ENCODE data around the gene CHRNB2. TPM values are rescaled to one million over a fixed set of nuclear protein-coding genes. Genes with fewer than 3 reads are reported as not detected.

CHRNB2 gene
- total RNA-seq, 1 donor from 2014 or later = not detected

DNA sequence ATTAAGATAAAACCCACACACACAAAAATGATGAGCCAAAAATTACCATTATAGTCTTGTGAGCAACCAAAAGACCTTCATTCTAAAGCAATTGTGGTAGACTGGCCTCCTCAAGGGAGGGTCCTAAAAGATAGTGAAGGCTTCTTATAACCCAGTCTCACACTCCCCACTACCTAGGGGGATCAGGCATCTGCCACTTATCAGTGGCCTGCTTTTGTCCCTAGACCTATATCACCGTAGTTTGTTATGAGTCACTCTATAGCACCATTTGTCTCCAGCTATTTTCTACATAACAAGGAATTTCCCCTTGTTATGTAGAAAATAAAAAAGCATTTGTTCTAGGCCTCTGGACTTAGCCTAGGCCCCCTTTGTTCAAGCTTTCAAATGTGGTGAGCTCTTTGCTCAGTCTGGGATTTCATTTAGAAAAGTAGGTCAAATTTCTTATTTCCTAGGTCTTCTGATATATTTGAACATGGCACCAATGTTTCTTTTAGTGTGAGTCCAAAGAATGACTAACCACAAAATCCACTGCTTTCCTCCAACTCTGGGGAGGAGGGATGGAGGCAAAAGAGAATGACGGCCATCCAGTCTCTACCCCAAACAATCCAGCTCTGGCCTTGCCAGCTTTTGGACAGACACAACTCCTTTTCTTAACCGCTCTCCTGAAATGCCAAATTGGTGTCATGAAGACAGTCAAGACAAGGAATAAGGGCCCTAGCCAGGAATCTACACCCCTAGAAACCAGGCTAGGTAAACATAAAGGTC is 31.5 kb downstream of the CHRNB2 start:
- TF ChIP-seq, protein P1, sequence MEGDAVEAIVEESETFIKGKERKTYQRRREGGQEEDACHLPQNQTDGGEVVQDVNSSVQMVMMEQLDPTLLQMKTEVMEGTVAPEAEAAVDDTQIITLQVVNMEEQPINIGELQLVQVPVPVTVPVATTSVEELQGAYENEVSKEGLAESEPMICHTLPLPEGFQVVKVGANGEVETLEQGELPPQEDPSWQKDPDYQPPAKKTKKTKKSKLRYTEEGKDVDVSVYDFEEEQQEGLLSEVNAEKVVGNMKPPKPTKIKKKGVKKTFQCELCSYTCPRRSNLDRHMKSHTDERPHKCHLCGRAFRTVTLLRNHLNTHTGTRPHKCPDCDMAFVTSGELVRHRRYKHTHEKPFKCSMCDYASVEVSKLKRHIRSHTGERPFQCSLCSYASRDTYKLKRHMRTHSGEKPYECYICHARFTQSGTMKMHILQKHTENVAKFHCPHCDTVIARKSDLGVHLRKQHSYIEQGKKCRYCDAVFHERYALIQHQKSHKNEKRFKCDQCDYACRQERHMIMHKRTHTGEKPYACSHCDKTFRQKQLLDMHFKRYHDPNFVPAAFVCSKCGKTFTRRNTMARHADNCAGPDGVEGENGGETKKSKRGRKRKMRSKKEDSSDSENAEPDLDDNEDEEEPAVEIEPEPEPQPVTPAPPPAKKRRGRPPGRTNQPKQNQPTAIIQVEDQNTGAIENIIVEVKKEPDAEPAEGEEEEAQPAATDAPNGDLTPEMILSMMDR (IDR thresholded peaks at IDR 0.05; ENCODE audit: borderline replicate concordance) = no peak
- no peak for DNase-seq
- H3K27ac ChIP-seq (replicated peaks) = peak overlapping the region; percentile 68
- H3K4me3 ChIP-seq = no peak overlapping the region
- H3K9me3 ChIP-seq (replicated peaks) = no peaks in the 10 kb centered on the region
- H3K27me3 ChIP-seq (ENCODE audit: low read depth) = no peaks in the 10 kb centered on the region
- peaks cover 54% of the 10 kb centered on the region for H3K4me1 ChIP-seq
- intact Hi-C loops (cut with micrococcal nuclease) = no loop called here
- H3K36me3 ChIP-seq = peaks cover 80% of the 10 kb centered on the region

DNA sequence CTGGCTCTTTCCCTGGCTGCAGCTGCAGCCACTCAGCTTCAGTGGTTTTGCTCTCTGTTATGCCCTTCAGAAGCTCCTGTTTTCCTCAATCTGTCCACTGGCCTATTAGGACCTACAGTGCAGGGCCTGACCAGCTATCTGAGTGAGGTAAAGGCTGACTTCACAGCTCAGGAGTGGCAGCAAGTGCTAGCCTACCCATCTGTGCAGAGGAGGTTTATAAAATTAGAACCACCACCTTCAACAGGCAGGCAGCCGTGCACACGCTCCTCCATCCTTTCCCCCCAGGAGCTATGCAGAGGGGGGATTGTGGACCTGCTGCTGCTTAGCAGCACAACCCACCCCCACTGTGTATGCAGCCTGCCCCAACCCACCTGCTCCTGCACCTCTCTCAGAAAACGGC is 32.1 kb downstream of the CHRNB2 start:
- DNase-seq = no peak
- Histone ChIP-seq H3K4me3 (no peak overlapping the region), H3K36me3 (peaks cover 74% of the 10 kb centered on the region), H3K27ac (replicated peaks) (peak overlapping the region; percentile 68), H3K4me1 (peaks cover 60% of the 10 kb centered on the region), H3K9me3 (replicated peaks) (no peaks in the 10 kb centered on the region), H3K27me3 (ENCODE audit: low read depth) (no peaks in the 10 kb centered on the region)
- intact Hi-C loops (cut with micrococcal nuclease) = no loop called here
- TF ChIP-seq, protein P1 (IDR thresholded peaks at IDR 0.05; ENCODE audit: borderline replicate concordance) = no peak

DNA sequence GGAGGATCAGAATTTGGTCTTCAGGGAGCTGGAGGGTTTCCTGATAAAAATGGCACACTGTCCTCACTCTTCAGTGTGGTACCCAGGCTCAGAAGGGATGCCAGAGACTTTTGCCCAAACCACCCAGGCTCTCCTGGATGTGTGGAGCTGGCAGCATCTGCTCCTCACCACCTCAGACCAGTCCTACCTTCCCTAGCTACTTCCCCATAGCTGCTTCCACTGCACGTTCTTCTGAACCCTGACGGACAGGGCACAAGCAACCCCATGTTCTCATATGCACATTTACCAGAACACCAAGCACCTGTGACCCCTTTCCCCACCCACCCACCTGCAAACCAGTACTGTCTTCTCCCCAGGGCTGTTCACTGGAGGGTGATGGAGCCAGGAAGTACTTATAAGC is 35.7 kb downstream of the CHRNB2 start:
- Histone ChIP-seq H3K9me3 (replicated peaks) (no peaks in the 10 kb centered on the region), H3K36me3 (peaks cover 37% of the 10 kb centered on the region), H3K4me3 (no peak overlapping the region), H3K4me1 (peaks cover 89% of the 10 kb centered on the region), H3K27ac (replicated peaks) (no peak overlapping the region), H3K27me3 (ENCODE audit: low read depth) (no peaks in the 10 kb centered on the region)
- DNase-seq = no peak
- TF ChIP-seq, protein P1 (IDR thresholded peaks at IDR 0.05; ENCODE audit: borderline replicate concordance) = no peak
- intact Hi-C loops (cut with micrococcal nuclease) = no loop called here

DNA sequence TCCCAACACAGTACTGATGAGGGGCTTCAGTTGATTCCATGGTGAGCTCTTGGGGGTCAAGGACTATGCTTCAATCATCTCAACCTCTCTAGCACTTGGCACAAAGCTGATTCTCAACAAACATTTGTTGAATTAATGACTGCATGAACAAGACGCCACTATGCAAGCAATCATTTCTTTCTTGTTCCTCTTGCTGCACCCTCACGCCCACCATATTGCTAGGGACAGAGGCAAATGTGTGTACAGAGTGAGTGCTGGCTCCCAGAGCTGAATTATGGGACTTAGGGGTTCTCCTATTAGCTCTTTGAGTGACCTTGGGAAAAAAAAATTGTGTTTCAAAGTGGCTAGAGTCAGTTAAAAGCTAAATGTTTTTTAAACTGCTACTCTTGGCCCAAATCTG is 38.0 kb downstream of the CHRNB2 start:
- DNase-seq = no peak
- Histone ChIP-seq H3K27ac (replicated peaks) (no peak overlapping the region), H3K4me1 (peaks cover 82% of the 10 kb centered on the region), H3K36me3 (peaks cover 17% of the 10 kb centered on the region), H3K27me3 (ENCODE audit: low read depth) (no peaks in the 10 kb centered on the region), H3K9me3 (replicated peaks) (no peaks in the 10 kb centered on the region), H3K4me3 (no peak overlapping the region)
- intact Hi-C loops (cut with micrococcal nuclease) = no loop called here
- TF ChIP-seq, protein P1 (IDR thresholded peaks at IDR 0.05; ENCODE audit: borderline replicate concordance) = no peak

DNA sequence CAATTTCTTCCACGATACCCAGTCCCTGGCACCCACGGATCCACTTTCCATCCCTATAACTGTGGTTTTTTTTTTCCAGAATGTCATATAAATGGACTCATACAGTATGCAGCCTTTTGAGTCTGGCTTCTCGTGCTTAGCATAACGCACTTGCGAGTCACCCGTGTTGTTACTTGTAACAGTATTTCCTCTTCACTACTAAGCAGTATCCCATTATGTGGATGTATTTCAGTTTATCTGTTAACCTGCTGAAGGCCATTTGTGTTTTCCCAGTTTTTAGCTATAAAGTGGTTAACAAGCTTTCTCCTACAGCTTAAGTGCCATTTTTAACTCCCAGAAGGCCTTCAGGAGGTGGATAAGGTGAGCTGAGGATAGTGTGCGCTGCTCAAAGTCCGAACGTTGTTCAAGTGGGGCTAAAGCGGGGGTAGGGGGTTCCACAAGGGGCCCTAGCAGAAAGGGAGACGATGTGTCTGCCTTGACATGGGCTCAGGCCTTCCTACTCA is 39.6 kb downstream of the CHRNB2 start:
- Histone ChIP-seq H3K27ac (replicated peaks) (peak overlapping the region; percentile 91), H3K4me1 (peaks cover 81% of the 10 kb centered on the region), H3K9me3 (replicated peaks) (no peaks in the 10 kb centered on the region), H3K4me3 (peak overlapping the region; percentile 74), H3K27me3 (ENCODE audit: low read depth) (no peaks in the 10 kb centered on the region), H3K36me3 (peaks cover 1% of the 10 kb centered on the region)
- no peak for DNase-seq
- intact Hi-C loops (cut with micrococcal nuclease) = no loop called here
- TF ChIP-seq, protein P1 (IDR thresholded peaks at IDR 0.05; ENCODE audit: borderline replicate concordance) = no peak
